ENCODE data around the gene DDI2.

Gene DDI2

DNA sequence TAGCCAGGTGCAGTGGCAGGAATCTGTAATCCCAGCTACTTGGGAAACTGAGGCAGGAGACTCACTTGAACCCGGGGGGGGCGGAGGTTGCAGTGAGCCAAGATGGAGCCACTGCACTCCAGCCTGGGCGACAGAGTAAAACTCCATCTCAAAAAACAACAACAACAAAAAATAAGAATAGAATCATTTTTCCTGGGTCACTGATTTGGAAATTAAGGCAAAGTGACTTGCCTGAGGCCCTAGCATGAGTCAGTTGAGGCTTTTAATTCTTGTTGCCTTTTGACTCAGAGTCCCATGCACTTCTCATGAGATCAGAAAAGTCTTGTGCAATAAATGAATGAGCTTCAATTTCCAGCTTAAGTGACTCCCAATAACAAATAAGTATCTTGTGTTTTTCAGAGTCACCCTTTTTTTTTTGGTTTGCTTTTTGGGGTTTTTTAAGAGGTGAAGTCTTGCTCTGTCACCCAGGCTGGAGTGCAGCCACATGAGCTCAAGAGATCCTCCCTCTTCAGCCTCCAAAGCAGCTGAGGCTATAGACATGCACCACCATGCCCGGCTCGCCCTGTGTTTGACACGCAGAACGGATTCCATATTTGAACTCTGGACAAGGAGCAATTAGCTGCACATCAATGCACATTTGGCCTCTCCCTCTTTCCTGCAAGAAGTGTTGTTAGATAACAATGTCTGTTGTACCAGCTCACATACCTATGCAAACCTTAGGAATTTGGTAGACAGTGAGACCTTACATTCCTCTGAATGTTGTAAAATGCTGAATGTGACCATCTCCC is 63.5 kb downstream of the DDI2 start:
- H3K9me3 Mint-ChIP-seq = peaks cover 2% of the 10 kb centered on the region
- peak overlapping the region; percentile 51 to 84 (median 71) for H3K27ac Mint-ChIP-seq
- H3K4me3 Mint-ChIP-seq = peak overlapping the region; percentile 71 to 88 (median 79)
- H3K27me3 Mint-ChIP-seq (ENCODE audit: low read depth) = peaks cover 6% of the 10 kb centered on the region
- peaks cover 3% of the 10 kb centered on the region for H3K36me3 Mint-ChIP-seq (ENCODE audit: low read depth)
- peaks cover 19% of the 10 kb centered on the region for H3K4me1 Mint-ChIP-seq
- TF ChIP-seq, protein P1, sequence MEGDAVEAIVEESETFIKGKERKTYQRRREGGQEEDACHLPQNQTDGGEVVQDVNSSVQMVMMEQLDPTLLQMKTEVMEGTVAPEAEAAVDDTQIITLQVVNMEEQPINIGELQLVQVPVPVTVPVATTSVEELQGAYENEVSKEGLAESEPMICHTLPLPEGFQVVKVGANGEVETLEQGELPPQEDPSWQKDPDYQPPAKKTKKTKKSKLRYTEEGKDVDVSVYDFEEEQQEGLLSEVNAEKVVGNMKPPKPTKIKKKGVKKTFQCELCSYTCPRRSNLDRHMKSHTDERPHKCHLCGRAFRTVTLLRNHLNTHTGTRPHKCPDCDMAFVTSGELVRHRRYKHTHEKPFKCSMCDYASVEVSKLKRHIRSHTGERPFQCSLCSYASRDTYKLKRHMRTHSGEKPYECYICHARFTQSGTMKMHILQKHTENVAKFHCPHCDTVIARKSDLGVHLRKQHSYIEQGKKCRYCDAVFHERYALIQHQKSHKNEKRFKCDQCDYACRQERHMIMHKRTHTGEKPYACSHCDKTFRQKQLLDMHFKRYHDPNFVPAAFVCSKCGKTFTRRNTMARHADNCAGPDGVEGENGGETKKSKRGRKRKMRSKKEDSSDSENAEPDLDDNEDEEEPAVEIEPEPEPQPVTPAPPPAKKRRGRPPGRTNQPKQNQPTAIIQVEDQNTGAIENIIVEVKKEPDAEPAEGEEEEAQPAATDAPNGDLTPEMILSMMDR (IDR thresholded peaks at IDR 0.05; ENCODE audit: unreplicated experiment in 3 of 3) = no peak

DNA sequence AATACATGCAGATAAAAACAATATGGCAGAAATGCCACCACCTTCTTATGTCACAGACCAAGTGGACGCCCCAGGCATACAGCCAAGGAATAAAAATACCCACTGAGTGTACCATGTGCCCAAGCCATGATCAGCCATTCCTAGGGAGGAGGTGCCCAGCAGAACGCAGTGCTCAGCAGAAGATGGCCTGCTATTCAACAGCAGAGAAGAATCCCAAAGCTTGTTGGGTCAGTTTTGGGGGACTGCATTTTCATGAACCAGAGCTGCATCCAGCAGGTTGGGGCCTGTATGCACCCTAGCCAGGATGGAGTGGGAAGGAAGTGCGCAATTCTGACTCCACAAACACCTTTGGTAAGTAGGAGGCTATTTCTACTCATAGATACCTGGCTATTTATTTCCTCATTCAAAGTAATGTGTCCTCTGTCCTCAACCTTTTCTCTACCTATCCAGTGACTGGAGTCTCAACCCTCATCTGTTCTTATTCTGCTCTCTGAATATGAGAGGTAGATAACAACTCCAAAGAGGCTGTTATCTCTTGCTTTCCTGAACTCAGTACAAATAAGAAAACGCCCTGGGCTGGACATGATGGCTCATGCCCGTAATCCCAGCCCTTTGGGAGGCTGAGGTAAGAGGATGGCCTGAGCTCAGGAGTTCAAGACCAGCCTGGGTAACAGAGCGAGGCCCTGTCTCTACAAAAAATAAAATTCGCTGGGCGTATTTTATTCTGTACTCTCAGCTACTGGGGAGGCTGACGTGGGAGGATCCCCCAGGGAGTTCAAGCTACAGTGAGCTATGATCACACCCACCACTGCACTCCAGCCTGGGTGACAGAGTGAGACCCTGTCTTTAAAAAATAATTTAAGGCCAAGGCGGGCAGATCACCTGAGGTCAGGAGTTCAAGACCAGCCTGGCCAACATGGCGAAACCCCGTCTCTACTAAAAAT is 64.4 kb downstream of the DDI2 start:
- peaks cover 6% of the 10 kb centered on the region for H3K27me3 Mint-ChIP-seq (ENCODE audit: low read depth)
- peaks cover 7% of the 10 kb centered on the region for H3K36me3 Mint-ChIP-seq (ENCODE audit: low read depth)
- TF ChIP-seq, protein P1 (IDR thresholded peaks at IDR 0.05; ENCODE audit: unreplicated experiment in 3 of 3) = no peak
- peak overlapping the region; percentile 71 to 88 (median 79) for H3K4me3 Mint-ChIP-seq
- H3K4me1 Mint-ChIP-seq = peaks cover 22% of the 10 kb centered on the region
- peak overlapping the region; percentile 51 to 84 (median 71) for H3K27ac Mint-ChIP-seq
- H3K9me3 Mint-ChIP-seq = peaks cover 2% of the 10 kb centered on the region

DNA sequence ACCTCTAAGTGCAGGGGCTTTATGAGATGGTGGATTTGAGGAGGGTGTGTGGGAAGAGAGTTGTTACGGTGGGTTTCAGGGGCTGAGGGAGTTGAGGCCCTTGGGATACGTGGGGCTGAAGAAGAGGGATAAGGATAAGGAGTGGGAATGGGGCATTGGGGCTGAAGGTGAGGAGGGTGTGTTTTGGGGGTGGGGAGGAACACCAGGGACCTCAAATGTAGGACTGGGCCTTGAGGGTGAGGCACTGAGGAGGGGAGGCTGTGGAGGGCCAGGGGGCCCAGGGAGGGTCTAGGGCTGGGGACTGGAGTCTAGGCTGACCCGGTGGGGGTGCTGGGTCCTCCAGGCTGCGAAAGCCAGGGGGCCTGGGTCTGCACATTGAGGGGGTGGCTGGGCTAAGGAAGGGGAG is 65.7 kb downstream of the DDI2 start:
- H3K36me3 Mint-ChIP-seq (ENCODE audit: low read depth) = peaks cover 13% of the 10 kb centered on the region
- peak overlapping the region; percentile 94 to 98 (median 97) for H3K27ac Mint-ChIP-seq
- peak overlapping the region; percentile 88 to 92 (median 89) for H3K4me3 Mint-ChIP-seq
- H3K27me3 Mint-ChIP-seq (ENCODE audit: low read depth) = peaks cover 6% of the 10 kb centered on the region
- H3K9me3 Mint-ChIP-seq = peaks cover 2% of the 10 kb centered on the region
- peaks cover 29% of the 10 kb centered on the region for H3K4me1 Mint-ChIP-seq
- TF ChIP-seq, protein P1 (IDR thresholded peaks at IDR 0.05; ENCODE audit: unreplicated experiment in 3 of 3) = no peak

DNA sequence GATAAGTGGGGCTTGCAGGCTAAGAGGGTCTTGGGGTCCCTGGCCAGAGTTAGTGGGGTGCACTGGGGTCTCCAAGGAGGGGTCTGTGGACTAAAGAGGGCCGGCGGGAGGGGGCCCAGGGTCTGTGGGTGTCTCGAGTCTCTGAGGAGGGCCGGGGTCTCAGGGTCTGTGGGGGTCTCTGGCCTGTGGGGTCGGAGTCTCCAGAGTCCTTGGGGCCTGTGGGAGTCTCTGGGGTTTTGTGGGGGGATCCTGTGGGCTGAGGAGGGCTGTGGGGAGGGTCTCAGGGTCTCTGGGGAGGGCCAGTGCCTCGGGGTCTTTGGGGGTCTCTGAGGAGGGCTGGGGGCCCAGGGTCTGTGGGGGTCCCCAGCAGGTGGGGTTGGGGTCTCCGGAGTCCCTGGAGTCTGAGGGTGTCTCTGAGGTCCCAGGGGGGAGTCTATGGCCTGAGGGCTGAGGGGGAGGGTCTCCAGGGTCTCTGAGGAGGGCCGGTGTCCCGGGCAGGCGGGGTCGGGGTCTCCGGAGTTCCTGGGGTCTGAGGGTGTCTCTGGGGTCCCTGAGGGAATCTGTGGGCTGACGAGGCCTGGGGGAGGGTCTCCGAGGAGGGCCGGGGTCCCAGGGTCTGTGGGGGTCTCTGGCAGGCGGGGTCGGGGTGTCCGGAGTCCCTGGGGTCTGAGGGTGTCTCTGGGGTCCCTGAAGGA is 66.2 kb downstream of the DDI2 start:
- H3K4me1 Mint-ChIP-seq = peaks cover 31% of the 10 kb centered on the region
- H3K27ac Mint-ChIP-seq = peak overlapping the region; percentile 94 to 98 (median 97)
- H3K9me3 Mint-ChIP-seq = peaks cover under 1% of the 10 kb centered on the region
- TF ChIP-seq, protein P1 (IDR thresholded peaks at IDR 0.05; ENCODE audit: unreplicated experiment in 3 of 3) = no peak
- H3K27me3 Mint-ChIP-seq (ENCODE audit: low read depth) = peaks cover 6% of the 10 kb centered on the region
- H3K36me3 Mint-ChIP-seq (ENCODE audit: low read depth) = peaks cover 17% of the 10 kb centered on the region
- H3K4me3 Mint-ChIP-seq = peak overlapping the region; percentile 88 to 92 (median 89)

DNA sequence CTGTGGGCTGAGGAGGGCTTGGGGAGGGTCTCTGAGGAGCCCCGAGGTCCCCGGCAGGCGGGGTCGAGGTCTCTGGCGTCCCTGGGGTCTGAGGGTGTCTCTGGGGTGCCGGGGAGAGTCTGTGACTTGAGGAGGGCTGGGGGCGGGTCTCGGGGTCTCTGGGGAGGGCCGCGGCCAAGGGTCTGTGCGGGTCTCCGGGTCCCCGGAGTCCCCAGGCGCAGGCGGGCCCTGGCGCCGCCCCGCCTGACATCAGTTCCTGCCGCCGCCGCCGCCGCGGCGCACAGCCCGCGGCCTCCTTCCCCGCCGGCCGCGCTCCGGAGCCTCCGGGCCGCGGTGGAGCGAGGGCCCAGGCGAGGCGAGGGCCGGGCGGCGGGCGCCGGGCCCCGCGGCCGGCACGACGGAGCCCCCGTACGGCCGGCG is 66.8 kb downstream of the DDI2 start, which contains the start of gene PLEKHM2:
Gene PLEKHM2 (plus strand): TSS at position 279 of the 420 bp plus-strand sequence. CDS start 239 bp downstream, outside the sequence.
- H3K27me3 Mint-ChIP-seq (ENCODE audit: low read depth) = peaks cover 6% of the 10 kb centered on the region
- H3K27ac Mint-ChIP-seq = peak within 1 kb of the TSS; percentile 95 to 99 (median 97)
- peaks cover 31% of the 10 kb centered on the region for H3K4me1 Mint-ChIP-seq
- peak within 1 kb of the TSS; percentile 88 to 97 (median 94) for H3K4me3 Mint-ChIP-seq
- TF ChIP-seq, protein P1 (IDR thresholded peaks at IDR 0.05; ENCODE audit: unreplicated experiment in 3 of 3) = no peak
- peaks cover 21% of the 10 kb centered on the region for H3K36me3 Mint-ChIP-seq (ENCODE audit: low read depth)
- H3K9me3 Mint-ChIP-seq = no peaks in the 10 kb centered on the region

All from nephron (organoid).